ENCODE results near the gene C1orf21.
A peak's percentile ranks its signal among the peaks of the same experiment; 100 is the strongest.

The C1orf21 gene

GRCh38 chr1:184635980-184636431 lies 249.2 kb downstream of the C1orf21 start:
- DNase-seq: no peak

- DNase-seq: peak; percentile 66
Measured at GRCh38 chr1:184637664-184638240, 250.9 kb downstream of the C1orf21 start.

- no peak for DNase-seq
Measured at GRCh38 chr1:184639205-184639604, 252.4 kb downstream of the C1orf21 start.

- no peak for DNase-seq
Measured at GRCh38 chr1:184640505-184640904, 253.7 kb downstream of the C1orf21 start.

GRCh38 chr1:184641894-184642293 lies 255.1 kb downstream of the C1orf21 start:
- no peak for DNase-seq

- DNase-seq: no peak
Measured at GRCh38 chr1:184643661-184644060, 256.8 kb downstream of the C1orf21 start.

- no peak for DNase-seq
Measured at GRCh38 chr1:184644771-184645170, 257.9 kb downstream of the C1orf21 start.

- DNase-seq: no peak
Measured at GRCh38 chr1:184646178-184646701, 259.4 kb downstream of the C1orf21 start.

- no peak for DNase-seq
Measured at GRCh38 chr1:184646824-184647223, 260.0 kb downstream of the C1orf21 start.

GRCh38 chr1:184647471-184647870 lies 260.6 kb downstream of the C1orf21 start:
- no peak for DNase-seq

- DNase-seq: no peak
Measured at GRCh38 chr1:184648160-184648855, 261.5 kb downstream of the C1orf21 start.

GRCh38 chr1:184648856-184649201 lies 262.0 kb downstream of the C1orf21 start:
- DNase-seq: no peak

- DNase-seq: peak; percentile 86
Measured at GRCh38 chr1:184649451-184649888, 262.6 kb downstream of the C1orf21 start.

- DNase-seq: no peak
Measured at GRCh38 chr1:184650177-184650866, 263.5 kb downstream of the C1orf21 start.

- no peak for DNase-seq
Measured at GRCh38 chr1:184655185-184655584, 268.4 kb downstream of the C1orf21 start.

- no peak for DNase-seq
Measured at GRCh38 chr1:184656221-184656620, 269.4 kb downstream of the C1orf21 start.

- no peak for DNase-seq
Measured at GRCh38 chr1:184658055-184658454, 271.2 kb downstream of the C1orf21 start.

GRCh38 chr1:184660462-184661191 lies 273.8 kb downstream of the C1orf21 start:
- no peak for DNase-seq

GRCh38 chr1:184661801-184662200 lies 275.0 kb downstream of the C1orf21 start:
- no peak for DNase-seq

- peak; percentile 4 for DNase-seq
Measured at GRCh38 chr1:184664042-184664660, 277.3 kb downstream of the C1orf21 start.

- DNase-seq: no peak
Measured at GRCh38 chr1:184664661-184665060, 277.8 kb downstream of the C1orf21 start.

- no peak for DNase-seq
Measured at GRCh38 chr1:184665360-184665759, 278.5 kb downstream of the C1orf21 start.

GRCh38 chr1:184669391-184669790 lies 282.6 kb downstream of the C1orf21 start:
- DNase-seq: no peak

Data from MV-4-11 (cell line).